Measurements from ENCODE around the gene RAD52.

DNA sequence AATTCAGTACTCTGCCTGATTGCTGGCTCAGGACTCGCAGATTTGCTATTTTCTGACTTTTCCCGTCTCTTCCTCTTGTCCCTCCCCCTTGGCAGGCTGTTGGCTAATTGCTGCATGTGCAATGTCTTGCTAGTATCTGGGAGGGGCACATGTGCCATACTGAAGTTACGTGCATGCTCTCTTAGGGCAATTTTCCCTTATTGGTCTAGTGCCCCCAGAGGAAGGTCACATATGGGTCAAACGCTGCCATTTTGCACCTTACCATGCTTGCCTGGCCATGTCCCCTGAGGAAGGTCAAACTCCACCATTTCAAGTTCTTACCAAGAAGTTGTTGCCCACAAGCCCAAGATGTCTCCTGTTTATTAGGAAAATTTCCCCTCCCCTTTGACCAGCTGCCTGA is 27.7 kb upstream of the RAD52 start:
- no peak for TF ChIP-seq ZNF384 (IDR thresholded peaks at IDR 0.05)
- TF ChIP-seq, protein P1, sequence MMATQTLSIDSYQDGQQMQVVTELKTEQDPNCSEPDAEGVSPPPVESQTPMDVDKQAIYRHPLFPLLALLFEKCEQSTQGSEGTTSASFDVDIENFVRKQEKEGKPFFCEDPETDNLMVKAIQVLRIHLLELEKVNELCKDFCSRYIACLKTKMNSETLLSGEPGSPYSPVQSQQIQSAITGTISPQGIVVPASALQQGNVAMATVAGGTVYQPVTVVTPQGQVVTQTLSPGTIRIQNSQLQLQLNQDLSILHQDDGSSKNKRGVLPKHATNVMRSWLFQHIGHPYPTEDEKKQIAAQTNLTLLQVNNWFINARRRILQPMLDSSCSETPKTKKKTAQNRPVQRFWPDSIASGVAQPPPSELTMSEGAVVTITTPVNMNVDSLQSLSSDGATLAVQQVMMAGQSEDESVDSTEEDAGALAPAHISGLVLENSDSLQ (IDR thresholded peaks at IDR 0.05): no peak
- no peak for TF ChIP-seq SUZ12 (IDR thresholded peaks at IDR 0.05)
- TF ChIP-seq NFRKB (IDR thresholded peaks at IDR 0.05): no peak
- TF ChIP-seq ELF4 (IDR thresholded peaks at IDR 0.05): no peak
- no peak for TF ChIP-seq HDGF (IDR thresholded peaks at IDR 0.05; ENCODE audit: borderline replicate concordance)
- no peak for TF ChIP-seq FOXM1 (IDR thresholded peaks at IDR 0.05; ENCODE audit: borderline replicate concordance)
- TF ChIP-seq SP1 (IDR thresholded peaks at IDR 0.05): no peak
- TF ChIP-seq FOXK2 (IDR thresholded peaks at IDR 0.05): no peak
- no peak for TF ChIP-seq ARNT (IDR thresholded peaks at IDR 0.05)

Data from HEK293T (cell line).